GM18907 (cell line): ENCODE results near the gene TMEM8B.

Source experiments
- ATAC-seq: cut with Tn5 transposase; IDR thresholded peaks from one replicate; pipeline ENCODE4 v1.9.1; 2021; ENCODE audit warnings: mild to moderate bottlenecking, moderate library complexity; ENCODE audit not compliant: unreplicated experiment

The TMEM8B gene, protein sequence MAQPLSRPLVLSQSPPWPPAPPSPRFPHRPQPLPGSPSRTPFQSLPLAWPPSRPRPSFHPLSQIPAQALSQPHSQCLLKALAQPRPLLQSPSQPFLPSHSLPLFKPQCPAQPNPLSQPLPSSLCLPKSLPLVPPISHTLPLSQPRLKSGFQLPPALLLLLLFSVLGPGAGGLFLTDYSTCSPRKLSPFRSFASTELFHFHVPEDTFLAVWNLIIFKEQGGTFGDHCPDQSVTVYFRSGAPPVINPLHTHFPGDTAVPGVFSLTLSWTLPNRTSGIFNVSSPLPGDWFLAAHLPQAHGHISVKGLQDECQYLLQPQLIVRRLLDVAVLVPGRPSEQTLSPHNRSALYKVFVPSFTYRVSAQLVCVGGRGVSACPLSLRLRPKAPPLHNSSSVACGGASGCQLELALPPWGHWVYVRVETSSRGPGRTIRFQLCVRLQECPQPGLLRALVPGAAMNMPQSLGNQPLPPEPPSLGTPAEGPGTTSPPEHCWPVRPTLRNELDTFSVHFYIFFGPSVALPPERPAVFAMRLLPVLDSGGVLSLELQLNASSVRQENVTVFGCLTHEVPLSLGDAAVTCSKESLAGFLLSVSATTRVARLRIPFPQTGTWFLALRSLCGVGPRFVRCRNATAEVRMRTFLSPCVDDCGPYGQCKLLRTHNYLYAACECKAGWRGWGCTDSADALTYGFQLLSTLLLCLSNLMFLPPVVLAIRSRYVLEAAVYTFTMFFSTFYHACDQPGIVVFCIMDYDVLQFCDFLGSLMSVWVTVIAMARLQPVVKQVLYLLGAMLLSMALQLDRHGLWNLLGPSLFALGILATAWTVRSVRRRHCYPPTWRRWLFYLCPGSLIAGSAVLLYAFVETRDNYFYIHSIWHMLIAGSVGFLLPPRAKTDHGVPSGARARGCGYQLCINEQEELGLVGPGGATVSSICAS

DNA sequence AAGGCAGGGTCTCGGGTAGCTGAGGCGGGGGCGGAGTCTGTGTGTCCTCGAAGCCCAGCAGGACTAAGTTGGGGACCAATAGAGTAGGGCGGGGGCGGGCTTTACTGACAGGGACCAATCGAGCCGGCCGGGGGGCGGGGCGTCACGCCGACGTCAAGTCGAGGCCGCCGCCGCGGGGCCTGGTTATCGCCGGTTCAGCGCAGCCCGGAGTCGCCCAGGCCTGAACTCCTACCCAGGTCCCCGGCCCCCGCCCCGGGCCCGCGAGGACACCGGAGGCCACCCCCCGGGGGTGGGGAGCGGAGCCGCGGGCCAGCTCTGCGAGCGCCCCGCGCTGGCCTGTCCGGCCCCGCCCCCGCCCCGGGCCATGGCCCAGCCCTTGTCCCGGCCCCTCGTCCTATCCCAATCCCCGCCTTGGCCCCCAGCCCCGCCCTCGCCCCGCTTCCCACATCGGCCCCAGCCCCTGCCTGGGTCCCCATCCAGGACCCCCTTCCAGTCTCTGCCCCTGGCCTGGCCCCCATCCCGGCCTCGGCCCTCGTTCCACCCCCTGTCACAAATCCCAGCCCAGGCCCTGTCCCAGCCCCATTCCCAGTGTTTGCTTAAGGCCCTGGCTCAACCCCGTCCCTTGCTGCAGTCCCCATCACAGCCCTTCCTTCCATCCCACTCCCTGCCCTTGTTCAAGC is at the start of gene TMEM8B:
TSS of gene TMEM8B (plus strand) at position 145 of the 680 bp plus-strand sequence. CDS start at position 365, 220 bp downstream.
- ATAC-seq = peak; percentile 75

DNA sequence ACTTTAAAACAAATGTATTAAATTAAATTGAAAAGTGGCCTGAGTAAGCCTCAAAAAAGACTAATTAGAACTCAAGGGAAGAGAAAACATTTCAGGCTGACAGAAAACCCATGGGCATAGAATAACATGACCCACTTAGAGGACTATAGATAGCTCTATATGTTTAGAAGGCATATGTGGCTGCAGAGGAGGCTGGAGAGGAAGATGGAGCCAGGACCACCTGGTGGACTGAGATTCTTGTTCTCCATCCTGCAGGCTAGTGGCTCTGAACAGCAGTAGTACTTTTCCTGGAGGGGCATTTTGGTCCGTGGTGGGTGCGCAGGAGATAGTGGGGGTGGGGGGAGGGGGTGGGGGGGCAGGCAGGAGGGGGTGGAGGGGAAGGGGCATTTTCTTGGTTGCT is 48.0 kb upstream of the TMEM8B start:
- ATAC-seq = no peak

DNA sequence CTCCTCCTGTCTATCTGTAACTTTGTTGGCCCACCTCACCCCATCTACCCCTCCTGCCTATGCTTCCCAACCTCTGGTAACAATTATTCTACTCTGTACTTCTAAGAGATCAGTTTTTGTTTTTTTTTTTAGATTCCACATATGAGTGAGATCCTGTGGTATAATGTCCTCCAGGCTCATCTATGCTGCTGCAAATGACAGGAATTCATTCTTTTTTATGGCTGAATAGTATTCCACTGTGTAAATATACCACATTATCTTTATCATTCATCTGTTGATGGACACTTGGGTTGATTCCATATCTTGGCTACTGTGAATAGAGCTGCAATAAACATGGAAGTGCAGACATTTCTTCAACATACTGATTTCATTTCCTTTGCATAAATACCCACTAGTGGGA is 45.6 kb upstream of the TMEM8B start:
- no peak for ATAC-seq

DNA sequence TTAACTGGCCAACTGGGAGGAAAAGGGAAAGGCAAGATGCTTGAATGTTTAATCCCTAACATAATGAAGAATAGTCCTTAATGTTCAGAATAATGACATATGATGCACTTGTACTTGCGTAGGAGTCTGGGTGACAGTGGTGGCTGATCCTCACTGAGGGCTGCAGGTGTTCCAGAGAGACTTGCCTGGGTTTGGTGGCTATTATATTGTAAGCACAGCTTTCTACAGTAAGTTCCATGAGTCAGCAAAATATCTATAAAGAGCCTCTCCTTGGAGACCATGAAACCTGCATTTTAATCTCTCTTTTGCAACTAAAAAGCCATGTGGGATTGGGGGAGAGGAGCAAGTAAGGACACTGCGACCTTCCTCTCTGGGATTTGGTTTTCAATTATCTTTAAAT is 39.5 kb upstream of the TMEM8B start:
- ATAC-seq = no peak

DNA sequence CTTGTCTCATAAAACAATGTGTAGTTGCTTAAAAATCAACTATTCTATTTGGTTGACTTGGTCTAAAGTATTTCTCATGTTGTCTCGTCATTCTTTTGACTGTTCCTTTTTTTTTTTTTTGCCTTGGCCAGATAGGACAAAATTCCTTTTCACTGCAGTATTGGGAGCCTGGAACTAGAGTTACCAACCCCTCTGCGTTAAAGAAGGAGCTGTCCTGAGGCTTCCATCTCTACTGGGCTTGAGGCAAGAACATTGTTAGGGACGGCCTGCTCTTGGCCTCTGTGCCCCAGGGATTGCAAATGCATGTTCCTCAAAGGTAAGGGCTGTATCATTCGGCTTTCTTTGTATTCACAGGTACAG is 39.0 kb upstream of the TMEM8B start:
- ATAC-seq = no peak

DNA sequence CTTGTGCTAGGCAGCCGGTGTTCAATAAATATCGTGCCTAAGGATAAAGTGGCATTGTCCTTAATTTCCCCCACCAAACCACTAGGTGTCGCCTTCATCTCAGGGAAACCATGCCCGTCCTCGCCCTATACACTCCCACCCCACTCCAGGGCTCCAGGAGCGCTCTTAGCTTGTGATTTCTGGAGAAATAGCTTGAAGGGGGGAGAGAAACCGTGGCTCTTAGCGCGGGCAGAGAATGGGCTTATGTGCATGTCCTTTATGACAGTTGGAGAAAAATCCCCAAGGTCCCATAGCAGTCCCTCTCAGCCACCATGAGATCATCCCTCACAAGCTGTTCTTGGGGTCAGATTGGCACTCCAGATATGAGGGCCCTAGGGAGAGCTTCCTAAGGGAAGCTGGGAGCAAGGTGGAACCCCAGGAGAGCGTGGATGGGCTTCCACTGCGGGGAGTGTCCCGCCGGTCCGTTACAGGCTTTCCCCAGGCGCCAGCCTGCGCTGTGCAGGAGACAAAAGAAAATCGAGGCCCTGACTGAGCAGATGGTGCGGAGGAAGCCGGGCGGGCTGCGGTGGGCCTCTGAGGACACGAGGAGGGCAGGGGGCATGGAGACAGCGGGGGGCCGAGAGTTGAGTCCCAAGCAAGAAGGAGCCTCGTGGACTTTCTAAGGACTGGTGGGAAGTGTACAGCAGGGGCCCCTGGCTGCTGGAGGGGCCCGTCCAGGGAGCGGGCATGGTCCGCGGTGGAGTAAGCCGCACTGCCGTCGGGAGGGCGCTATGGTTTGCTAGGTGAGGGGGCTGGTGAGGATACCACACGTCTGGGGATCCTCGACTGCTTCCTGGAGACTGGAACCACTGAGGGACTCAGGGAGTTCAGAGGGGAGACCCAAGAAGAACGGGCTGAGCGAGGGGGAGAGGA is 38.4 kb upstream of the TMEM8B start:
- peak; percentile 61 for ATAC-seq

DNA sequence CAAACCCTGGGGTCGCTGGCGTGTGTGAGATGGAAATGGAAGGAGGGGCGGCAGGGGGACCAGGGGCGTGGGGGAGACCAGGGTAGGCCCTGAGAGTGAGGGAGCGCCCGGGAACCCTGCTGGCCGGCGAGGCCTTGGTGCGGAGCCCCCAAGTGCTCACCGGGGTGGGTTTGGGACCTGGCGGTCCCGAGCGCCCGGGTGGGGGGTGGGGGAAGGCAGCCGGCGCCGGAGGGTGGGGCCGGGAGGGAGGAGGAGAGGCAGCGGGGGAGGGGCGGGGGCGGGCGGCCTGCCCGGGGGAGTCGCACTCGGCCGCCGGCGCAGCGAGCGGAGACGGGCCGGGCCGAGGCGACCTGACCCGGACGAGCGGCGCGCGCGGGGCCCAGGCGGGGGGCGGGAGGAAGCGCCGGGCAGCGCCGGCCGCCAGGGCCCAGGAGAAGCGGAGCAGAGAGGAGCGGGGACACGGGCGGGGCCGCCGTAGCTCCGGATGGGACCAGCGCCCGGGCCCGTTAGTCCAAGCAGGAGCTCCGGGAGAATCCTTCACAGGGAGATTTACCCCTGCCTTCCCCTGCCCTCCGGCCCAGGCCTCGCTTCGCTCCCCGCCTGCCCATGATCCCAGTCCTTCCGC is 37.6 kb upstream of the TMEM8B start, which contains the start of gene NPR2:
TSS of gene NPR2 (plus strand) at position 295 of the 625 bp plus-strand sequence. CDS start 818 bp downstream, outside the sequence.
- ATAC-seq = no peak

DNA sequence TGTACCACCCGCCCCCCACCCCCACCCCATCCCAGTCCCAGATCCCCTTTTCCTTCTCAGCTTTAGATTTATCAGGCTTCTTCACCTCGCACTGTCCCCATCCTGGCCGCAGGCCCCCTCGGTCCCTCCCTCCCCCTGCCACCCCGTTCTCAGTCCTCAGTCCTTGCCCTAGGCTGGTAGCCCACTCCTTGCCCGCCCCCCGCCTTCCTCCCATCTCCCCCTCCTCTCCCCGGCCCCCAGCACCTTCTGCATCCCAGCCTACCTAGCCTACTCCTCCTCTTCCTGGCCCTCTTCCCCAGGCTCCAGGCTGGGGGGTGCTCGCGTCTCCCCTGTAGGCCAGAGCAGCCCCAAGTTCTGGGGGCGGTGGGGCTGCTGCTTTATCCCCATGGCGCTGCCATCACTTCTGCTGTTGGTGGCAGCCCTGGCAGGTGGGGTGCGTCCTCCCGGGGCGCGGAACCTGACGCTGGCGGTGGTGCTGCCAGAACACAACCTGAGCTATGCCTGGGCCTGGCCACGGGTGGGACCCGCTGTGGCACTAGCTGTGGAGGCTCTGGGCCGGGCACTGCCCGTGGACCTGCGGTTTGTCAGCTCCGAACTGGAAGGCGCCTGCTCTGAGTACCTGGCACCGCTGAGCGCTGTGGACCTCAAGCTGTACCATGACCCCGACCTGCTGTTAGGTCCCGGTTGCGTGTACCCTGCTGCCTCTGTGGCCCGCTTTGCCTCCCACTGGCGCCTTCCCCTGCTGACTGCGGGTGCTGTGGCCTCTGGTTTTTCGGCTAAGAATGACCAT is 36.8 kb upstream of the TMEM8B start:
- no peak for ATAC-seq

DNA sequence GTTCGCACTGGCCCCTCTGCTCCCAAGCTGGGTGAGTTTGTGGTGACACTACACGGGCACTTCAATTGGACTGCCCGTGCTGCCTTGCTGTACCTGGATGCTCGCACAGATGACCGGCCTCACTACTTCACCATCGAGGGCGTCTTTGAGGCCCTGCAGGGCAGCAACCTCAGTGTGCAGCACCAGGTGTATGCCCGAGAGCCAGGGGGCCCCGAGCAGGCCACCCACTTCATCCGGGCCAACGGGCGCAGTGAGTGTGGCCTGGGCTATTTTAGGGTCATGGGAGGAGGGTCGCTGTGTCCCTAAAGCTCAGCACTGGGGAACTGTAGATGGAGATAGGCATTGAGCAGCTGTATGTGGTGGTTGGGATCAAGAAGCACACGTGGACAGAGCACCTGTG is 36.2 kb upstream of the TMEM8B start:
- no peak for ATAC-seq

DNA sequence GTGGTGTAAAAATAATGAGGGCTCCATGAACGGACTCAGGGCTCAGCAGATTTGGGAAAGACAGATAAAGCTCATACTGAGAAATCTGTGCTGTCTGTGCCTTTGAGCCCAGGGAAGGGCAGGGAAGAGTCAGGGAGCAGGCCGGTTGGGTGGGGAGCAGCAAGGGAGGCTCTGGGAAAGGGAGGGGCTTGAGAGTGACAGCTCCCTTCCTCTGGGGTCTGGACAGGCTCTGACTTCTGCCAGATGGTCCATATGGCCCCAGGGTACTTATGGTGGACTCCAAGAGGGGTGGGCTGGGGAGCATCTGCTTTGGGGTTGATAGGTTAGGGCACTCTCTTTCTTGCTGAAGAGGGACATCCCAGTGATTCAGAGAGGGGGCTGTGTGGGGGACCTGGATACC is 35.6 kb upstream of the TMEM8B start:
- ATAC-seq = no peak

DNA sequence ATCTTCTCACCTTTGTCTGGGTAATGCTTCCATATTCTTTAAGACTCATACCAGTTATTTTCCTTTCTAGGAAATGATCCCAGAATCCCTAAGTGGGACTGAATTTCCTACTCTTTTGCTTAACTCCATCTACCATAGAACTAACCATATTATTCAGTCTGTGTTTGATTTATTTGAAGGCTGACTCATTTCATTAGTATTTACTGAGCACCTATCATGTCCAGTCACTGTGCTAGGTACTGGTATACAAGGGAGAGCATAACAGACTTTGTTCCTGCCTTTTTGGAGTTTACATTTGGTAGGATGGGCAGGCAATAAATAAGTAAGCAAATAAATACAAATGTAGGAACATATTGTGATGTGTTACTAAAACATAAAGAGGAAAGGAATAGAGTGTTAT is 33.3 kb upstream of the TMEM8B start:
- ATAC-seq = no peak

DNA sequence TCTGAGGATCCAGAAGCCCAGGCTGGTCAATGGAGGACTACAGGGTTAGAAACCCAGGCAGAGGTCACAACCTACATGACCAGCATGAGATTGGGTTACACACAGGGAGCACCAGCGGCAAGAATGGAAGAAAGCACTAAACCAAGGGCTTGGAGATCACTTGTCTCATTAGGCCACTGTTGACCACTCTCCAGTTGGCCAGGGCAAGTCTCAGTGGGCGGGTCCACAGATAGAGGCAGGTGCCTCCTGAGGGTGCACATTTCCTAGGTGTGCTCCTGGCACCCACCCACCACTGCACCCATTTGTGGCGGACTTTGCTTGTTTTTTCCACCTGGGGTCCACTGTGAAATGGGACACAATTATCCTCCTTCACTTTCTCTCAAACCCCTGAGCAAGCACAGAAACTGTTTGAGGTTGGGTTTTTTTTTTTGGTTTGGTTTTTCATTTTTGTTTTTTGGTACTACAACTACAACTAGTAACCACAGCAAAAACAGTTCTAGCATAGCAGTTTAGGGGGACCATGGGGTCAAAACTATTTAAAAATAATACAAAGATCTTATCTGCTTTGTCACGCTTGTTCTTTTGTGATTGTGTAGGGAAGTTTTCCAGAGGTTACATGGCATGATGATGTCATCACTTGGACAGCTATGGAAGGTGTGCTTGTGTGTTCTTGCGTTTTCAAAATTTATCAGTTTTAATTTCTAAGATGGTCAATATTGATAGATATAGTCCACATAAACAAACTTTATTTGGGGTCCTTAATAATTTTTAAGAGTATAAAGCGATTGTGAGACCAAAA is 31.5 kb upstream of the TMEM8B start:
- no peak for ATAC-seq

DNA sequence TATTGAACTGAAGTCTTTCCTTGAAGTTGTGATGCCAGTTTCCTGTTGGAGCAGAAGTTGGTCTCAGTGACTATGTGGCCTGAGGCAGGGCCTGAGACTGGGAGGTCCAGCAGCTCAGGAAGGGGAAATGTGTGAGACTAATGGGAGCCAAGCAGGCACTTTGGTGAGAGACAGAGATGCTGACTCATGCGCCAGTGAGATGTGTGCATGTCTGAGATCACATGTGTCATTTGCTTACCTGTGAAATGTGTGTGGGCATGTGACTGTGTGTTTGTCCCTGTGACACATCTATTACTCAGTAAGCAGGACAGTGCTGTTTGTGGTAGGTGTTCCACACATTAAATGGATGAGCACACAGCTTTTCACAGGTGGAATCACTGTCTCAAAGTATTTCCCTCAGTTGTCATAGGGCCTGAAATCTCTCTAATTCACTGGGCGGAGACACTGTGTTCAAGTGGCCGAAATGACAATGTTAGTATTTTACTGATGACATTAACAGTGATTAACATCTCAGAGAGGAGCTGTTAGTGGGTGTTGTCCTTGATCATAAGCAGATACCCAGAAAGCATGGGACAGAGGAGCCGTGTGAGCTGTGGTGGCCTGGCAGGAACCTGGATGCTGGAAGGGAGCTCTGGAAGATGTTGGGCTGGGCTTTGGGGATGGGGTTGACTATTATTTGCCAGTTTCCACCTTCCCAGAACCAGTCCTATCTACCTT is 30.2 kb upstream of the TMEM8B start:
- ATAC-seq = no peak

DNA sequence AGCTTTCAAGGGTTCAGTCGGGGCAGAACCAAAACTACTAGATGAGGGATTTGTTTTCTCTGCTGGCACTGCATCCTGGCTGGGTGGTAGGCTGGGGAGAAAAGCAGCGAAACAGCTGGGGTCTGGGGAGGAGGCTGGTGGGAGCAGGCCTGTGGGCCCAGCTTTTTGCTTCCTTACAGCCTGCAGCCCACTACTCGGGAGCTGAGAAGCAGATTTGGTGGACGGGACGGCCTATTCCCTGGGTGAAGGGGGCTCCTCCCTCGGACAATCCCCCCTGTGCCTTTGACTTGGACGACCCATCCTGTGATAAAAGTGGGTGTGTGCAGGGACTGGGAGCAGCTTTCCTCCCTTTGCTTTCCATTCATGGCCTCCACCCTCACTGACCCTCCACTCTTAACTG is 28.5 kb upstream of the TMEM8B start:
- ATAC-seq = no peak

DNA sequence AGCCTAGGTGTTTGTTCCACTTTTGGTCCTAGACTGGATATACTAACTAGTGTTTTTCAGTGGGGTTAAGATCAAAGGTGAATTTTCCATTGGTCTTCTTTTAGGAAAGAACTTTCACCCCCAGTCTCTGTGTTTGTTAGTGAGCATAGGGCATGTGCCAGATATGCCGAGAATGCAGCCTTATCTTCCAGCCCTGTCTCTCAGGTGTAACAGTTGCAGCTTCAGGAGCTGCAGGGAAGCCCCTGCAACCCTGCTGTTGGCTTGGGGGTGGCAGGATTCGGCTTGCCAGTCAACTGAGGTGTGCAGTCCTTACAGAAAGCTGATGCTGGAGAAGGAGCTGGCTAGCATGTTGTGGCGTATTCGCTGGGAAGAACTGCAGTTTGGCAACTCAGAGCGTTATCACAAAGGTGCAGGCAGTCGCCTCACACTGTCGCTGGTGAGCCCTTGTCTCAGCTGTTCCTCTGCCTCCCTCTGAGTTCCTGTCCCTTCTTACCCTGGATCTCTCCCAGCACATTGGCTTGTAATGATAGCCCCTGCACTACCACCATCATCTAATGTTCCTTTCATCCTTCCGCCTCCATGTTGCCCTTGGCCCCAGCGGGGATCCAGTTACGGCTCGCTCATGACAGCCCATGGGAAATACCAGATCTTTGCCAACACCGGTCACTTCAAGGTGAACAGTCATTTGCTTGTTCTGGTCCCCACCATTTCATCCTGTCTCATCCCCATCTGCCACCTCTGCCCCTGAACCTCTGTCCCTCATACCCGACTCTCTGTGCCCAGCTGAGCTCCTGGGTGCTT is 27.5 kb upstream of the TMEM8B start:
- no peak for ATAC-seq

DNA sequence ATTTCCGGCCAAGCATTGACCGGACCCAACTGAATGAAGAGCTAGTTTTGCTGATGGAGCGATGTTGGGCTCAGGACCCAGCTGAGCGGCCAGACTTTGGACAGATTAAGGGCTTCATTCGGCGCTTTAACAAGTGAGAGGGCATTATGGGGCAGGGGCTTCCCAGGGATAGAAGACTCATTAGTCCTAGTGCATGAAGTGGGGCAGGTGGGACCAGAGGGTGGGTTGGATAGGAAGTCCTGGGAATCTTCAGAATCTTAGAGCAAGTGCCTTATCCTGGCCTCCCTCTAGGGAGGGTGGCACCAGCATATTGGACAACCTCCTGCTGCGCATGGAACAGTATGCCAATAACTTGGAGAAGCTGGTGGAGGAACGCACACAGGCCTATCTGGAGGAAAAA is 22.9 kb upstream of the TMEM8B start:
- ATAC-seq = no peak

DNA sequence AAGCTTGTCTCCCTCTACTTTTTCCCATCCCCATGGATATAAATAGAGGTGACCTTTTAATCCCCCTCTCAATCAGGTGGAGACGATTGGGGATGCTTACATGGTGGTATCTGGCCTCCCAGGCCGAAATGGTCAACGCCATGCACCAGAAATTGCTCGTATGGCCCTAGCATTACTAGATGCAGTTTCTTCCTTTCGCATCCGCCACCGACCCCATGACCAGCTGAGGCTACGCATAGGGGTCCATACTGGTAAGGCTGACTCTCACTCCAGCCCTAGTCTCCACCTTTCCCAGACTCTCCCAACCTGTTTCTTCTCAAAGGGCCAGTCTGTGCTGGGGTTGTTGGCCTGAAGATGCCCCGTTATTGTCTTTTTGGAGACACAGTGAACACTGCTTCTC is 20.6 kb upstream of the TMEM8B start:
- no peak for ATAC-seq
